HG03196 (cell line): Measurements from ENCODE around the gene KCNN3.
"Not testable (repeated sequence)": the region's sequence is repeated elsewhere in the genome, so short reads cannot be mapped to it uniquely, and the experiment has no call there.

ENCODE experiments used
- ATAC-seq: cut with Tn5 transposase; IDR thresholded peaks from one replicate; pipeline ENCODE4 v1.9.1; 2021; ENCODE audit not compliant: unreplicated experiment

The KCNN3 gene

GRCh38 chr1:154670310-154671270 is 199.5 kb downstream of the KCNN3 start:
- not testable (repeated sequence) for ATAC-seq

- peak; percentile 59 for ATAC-seq
Observed at GRCh38 chr1:154669464-154670282, 200.4 kb downstream of the KCNN3 start.

- no peak for ATAC-seq
Observed at GRCh38 chr1:154666051-154666790, 203.9 kb downstream of the KCNN3 start.

GRCh38 chr1:154664331-154665002 is 205.6 kb downstream of the KCNN3 start:
- ATAC-seq = no peak

- ATAC-seq = no peak
Observed at GRCh38 chr1:154663471-154664060, 206.5 kb downstream of the KCNN3 start.

GRCh38 chr1:154661110-154661509 is 209.0 kb downstream of the KCNN3 start:
- no peak for ATAC-seq

GRCh38 chr1:154659823-154660592 is 210.1 kb downstream of the KCNN3 start:
- ATAC-seq = no peak

GRCh38 chr1:154657556-154657955 is 212.5 kb downstream of the KCNN3 start:
- ATAC-seq = no peak

- ATAC-seq = no peak
Observed at GRCh38 chr1:154652893-154653292, 217.2 kb downstream of the KCNN3 start.
